Activated T-cell treated with anti-CD3 and anti-CD28 coated beads, Interleukin-2, amount 50 U/mL, for 24 hours (primary cell): ENCODE measurements around the gene SETD1A.
A peak's percentile ranks its signal among the peaks of the same experiment; 100 is the strongest.
"Not testable (repeated sequence)": the region's sequence is repeated elsewhere in the genome, so short reads cannot be mapped to it uniquely, and the experiment has no call there.

ENCODE experiments used
- DNase-seq: peaks from one replicate; pipeline ENCODE4 v3.0.0-alpha.2; 2020
- H3K27ac Mint-ChIP-seq: 2 replicates; pipeline ENCODE4 v1.8.0; 2020; ENCODE audit warnings: mild to moderate bottlenecking, mixed read lengths
- H3K27me3 Mint-ChIP-seq: 2 replicates; pipeline ENCODE4 v1.8.0; 2020; ENCODE audit warnings: mixed read lengths
- H3K36me3 Mint-ChIP-seq: 2 replicates; pipeline ENCODE4 v1.8.0; 2020; ENCODE audit warnings: low read depth, mixed read lengths
- H3K4me1 Mint-ChIP-seq: 2 replicates; pipeline ENCODE4 v1.8.0; 2020; ENCODE audit warnings: low read depth, mixed read lengths
- H3K4me3 Mint-ChIP-seq: 2 replicates; pipeline ENCODE4 v1.8.0; 2020; ENCODE audit warnings: mild to moderate bottlenecking, moderate library complexity, mixed read lengths
- H3K9me3 Mint-ChIP-seq: 2 replicates; pipeline ENCODE4 v1.8.0; 2020; ENCODE audit warnings: mixed read lengths

Gene SETD1A

GRCh38 chr16:30925632-30925987, 31.9 kb upstream of the SETD1A start:
- Mint-ChIP-seq H3K27ac (no peak overlapping the region), H3K4me1 (peaks cover 24% of the 10 kb centered on the region), H3K4me3 (no peak overlapping the region), H3K9me3 (no peaks in the 10 kb centered on the region), H3K36me3 (peaks cover 29% of the 10 kb centered on the region), H3K27me3 (no peaks in the 10 kb centered on the region)
- no peak for DNase-seq

- peaks cover 35% of the 10 kb centered on the region for H3K36me3 Mint-ChIP-seq
- H3K4me3 Mint-ChIP-seq, result peak overlapping the region; percentile 18
- H3K9me3 Mint-ChIP-seq, result no peaks in the 10 kb centered on the region
These were observed 31.4 kb upstream of the SETD1A start for GRCh38 chr16:30925995-30926811.

GRCh38 chr16:30926937-30927788, 30.4 kb upstream of the SETD1A start:
- Mint-ChIP-seq H3K27me3 (no peaks in the 10 kb centered on the region), H3K27ac (peak overlapping the region; percentile 69), H3K9me3 (no peaks in the 10 kb centered on the region), H3K4me1 (peaks cover 16% of the 10 kb centered on the region), H3K36me3 (peaks cover 40% of the 10 kb centered on the region), H3K4me3 (no peak overlapping the region)
- DNase-seq, result no peak

More at GRCh38 chr16:30925995-30926811, 31.4 kb upstream of the SETD1A start:
- Mint-ChIP-seq H3K27me3 (no peaks in the 10 kb centered on the region), H3K4me1 (peaks cover 24% of the 10 kb centered on the region), H3K27ac (peak overlapping the region; percentile 69)
- DNase-seq, result no peak

GRCh38 chr16:30927789-30928378, 29.7 kb upstream of the SETD1A start:
- peak; percentile 63 for DNase-seq
- Mint-ChIP-seq H3K36me3 (peaks cover 42% of the 10 kb centered on the region), H3K4me1 (peaks cover 14% of the 10 kb centered on the region), H3K4me3 (no peak overlapping the region), H3K27ac (peak overlapping the region; percentile 29), H3K27me3 (no peaks in the 10 kb centered on the region), H3K9me3 (no peaks in the 10 kb centered on the region)

GRCh38 chr16:30928390-30928789, 29.2 kb upstream of the SETD1A start:
- Mint-ChIP-seq H3K4me3 (no peak overlapping the region), H3K9me3 (no peaks in the 10 kb centered on the region), H3K4me1 (peaks cover 14% of the 10 kb centered on the region), H3K27ac (no peak overlapping the region), H3K36me3 (peaks cover 42% of the 10 kb centered on the region), H3K27me3 (no peaks in the 10 kb centered on the region)
- no peak for DNase-seq

- Mint-ChIP-seq H3K9me3 (no peaks in the 10 kb centered on the region), H3K27ac (no peak overlapping the region), H3K4me1 (peaks cover 14% of the 10 kb centered on the region), H3K27me3 (no peaks in the 10 kb centered on the region), H3K4me3 (no peak overlapping the region), H3K36me3 (peaks cover 42% of the 10 kb centered on the region)
- DNase-seq, result no peak
These were observed 28.4 kb upstream of the SETD1A start for GRCh38 chr16:30929167-30929566.

- H3K27ac Mint-ChIP-seq, result no peak overlapping the region
- peaks cover 15% of the 10 kb centered on the region for H3K4me1 Mint-ChIP-seq
- no peak for DNase-seq
- no peaks in the 10 kb centered on the region for H3K27me3 Mint-ChIP-seq
- H3K4me3 Mint-ChIP-seq, result no peak overlapping the region
- H3K36me3 Mint-ChIP-seq, result peaks cover 49% of the 10 kb centered on the region
- no peaks in the 10 kb centered on the region for H3K9me3 Mint-ChIP-seq
These were observed 27.4 kb upstream of the SETD1A start for GRCh38 chr16:30930160-30930571.

GRCh38 chr16:30931068-30931650, 26.4 kb upstream of the SETD1A start:
- Mint-ChIP-seq H3K4me1 (peaks cover 13% of the 10 kb centered on the region), H3K9me3 (no peaks in the 10 kb centered on the region)

GRCh38 chr16:30934827-30935557, 22.6 kb upstream of the SETD1A start:
- no peak for DNase-seq
- H3K36me3 Mint-ChIP-seq, result peaks cover 56% of the 10 kb centered on the region
- H3K27me3 Mint-ChIP-seq, result no peaks in the 10 kb centered on the region
- no peak overlapping the region for H3K4me3 Mint-ChIP-seq
- peaks cover 10% of the 10 kb centered on the region for H3K4me1 Mint-ChIP-seq
- H3K27ac Mint-ChIP-seq, result peak overlapping the region; percentile 18
- no peaks in the 10 kb centered on the region for H3K9me3 Mint-ChIP-seq

More at GRCh38 chr16:30931068-30931650, 26.4 kb upstream of the SETD1A start:
- Mint-ChIP-seq H3K4me3 (no peak overlapping the region), H3K27me3 (no peaks in the 10 kb centered on the region), H3K27ac (no peak overlapping the region), H3K36me3 (peaks cover 54% of the 10 kb centered on the region)
- DNase-seq, result no peak

- peaks cover 25% of the 10 kb centered on the region for H3K4me1 Mint-ChIP-seq
- H3K27ac Mint-ChIP-seq, result peak overlapping the region; percentile 61
- no peak for DNase-seq
- no peaks in the 10 kb centered on the region for H3K9me3 Mint-ChIP-seq
- no peak overlapping the region for H3K4me3 Mint-ChIP-seq
- H3K27me3 Mint-ChIP-seq, result no peaks in the 10 kb centered on the region
- peaks cover 56% of the 10 kb centered on the region for H3K36me3 Mint-ChIP-seq
These were observed 19.9 kb upstream of the SETD1A start for GRCh38 chr16:30937692-30938091.

GRCh38 chr16:30939571-30939970, 18.0 kb upstream of the SETD1A start:
- Mint-ChIP-seq H3K4me1 (peaks cover 28% of the 10 kb centered on the region), H3K36me3 (peaks cover 63% of the 10 kb centered on the region)
- not testable (repeated sequence) for H3K9me3 Mint-ChIP-seq, H3K27ac Mint-ChIP-seq, H3K27me3 Mint-ChIP-seq, DNase-seq, H3K4me3 Mint-ChIP-seq

- peaks cover 65% of the 10 kb centered on the region for H3K36me3 Mint-ChIP-seq
- peaks cover 21% of the 10 kb centered on the region for H3K4me1 Mint-ChIP-seq
- H3K9me3 Mint-ChIP-seq, result no peaks in the 10 kb centered on the region
- peak; percentile 75 for DNase-seq
- peak overlapping the region; percentile 58 for H3K4me3 Mint-ChIP-seq
- no peaks in the 10 kb centered on the region for H3K27me3 Mint-ChIP-seq
- peak overlapping the region; percentile 86 for H3K27ac Mint-ChIP-seq
These were observed 15.7 kb upstream of the SETD1A start for GRCh38 chr16:30941600-30942425.

GRCh38 chr16:30942426-30942806, 15.1 kb upstream of the SETD1A start:
- Mint-ChIP-seq H3K27me3 (no peaks in the 10 kb centered on the region), H3K4me1 (peaks cover 19% of the 10 kb centered on the region), H3K36me3 (peaks cover 63% of the 10 kb centered on the region), H3K27ac (peak overlapping the region; percentile 86), H3K9me3 (no peaks in the 10 kb centered on the region), H3K4me3 (peak overlapping the region; percentile 58)
- no peak for DNase-seq
